HG02798 (cell line): ENCODE data around the gene LRG1.
"Not testable (repeated sequence)": the region's sequence is repeated elsewhere in the genome, so short reads cannot be mapped to it uniquely, and the experiment has no call there.

Experiments
- ATAC-seq: cut with Tn5 transposase; IDR thresholded peaks from one replicate; pipeline ENCODE4 v1.9.1; 2021; ENCODE audit warnings: mild to moderate bottlenecking; ENCODE audit not compliant: unreplicated experiment, poor library complexity

The LRG1 gene

DNA sequence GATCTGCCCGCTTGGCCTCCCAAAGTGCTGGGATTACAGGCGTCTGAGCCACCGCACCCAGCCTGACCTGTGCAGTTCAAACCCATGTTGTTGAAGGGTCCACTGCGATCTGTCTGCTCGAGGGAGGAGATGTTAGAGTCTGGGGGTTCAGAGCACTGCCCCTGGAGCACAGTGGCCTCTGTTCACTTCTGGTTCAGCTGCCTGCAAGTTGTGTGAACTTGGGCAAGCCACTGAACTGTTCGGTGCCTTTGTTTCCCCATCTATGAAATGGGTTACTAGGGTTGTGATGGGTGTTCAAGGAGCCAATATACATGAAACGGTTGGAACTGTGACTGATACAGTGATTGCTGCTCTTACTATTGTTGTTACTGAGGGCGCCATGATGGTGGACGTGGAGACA is 6.5 kb downstream of the LRG1 start:
- ATAC-seq = no peak

DNA sequence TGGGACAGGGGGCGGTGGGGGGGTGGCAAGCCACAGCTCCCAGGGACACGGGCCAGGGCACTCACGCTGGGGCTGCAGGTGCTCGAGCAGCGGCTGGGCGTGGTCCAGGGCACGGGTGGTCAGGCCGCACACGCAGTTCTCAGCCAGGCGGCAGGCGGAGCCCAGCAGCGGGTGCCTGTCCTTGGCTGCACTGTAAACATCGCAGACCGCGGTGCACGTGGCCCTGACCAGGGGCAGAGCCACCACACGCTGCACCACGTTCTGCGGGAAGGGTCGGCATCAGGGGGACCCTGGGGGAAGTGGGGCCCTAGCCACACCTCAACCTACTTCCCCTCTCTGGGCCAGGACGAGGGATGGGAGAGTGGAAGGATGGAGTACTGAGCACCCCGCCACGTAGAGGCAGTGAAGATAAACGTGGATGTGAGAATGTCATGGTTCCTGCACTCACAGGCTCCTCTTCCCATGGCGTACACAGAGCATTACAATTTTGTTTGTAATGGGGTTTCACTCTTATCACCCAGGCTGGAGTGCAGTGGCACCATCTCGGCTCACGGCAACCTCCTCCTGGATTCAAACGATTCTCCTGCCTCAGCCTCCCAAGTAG is 8.2 kb downstream of the LRG1 start:
- no peak for ATAC-seq

DNA sequence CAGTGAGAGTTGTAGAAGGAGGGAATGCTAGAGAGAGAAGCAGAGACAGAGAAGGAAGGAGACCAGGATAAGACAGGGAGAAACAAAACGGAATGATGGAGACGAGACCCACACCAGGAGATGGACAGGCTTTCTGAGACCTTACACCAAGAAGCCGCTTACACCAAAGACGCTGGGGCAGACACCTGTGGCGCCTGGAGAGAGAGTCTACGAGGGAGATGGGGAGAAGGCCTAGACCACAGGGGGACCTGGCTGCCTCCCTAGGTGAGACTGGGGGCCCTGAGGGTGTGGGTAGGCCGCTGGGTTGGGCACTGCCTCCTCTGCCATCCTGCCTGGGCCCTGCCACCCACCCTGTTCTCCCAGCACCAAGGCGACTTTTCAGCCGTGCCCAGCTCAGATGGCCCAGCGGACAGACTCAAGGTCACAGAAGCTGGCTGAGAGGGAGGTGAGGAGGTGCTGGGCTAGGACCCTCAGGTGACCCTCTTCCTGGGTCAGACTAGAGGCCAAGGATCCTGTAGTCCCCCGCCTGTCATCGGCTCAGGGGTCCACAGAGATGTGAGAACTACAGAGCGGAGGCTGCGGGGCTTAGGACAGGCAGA is 9.8 kb downstream of the LRG1 start:
- no peak for ATAC-seq

DNA sequence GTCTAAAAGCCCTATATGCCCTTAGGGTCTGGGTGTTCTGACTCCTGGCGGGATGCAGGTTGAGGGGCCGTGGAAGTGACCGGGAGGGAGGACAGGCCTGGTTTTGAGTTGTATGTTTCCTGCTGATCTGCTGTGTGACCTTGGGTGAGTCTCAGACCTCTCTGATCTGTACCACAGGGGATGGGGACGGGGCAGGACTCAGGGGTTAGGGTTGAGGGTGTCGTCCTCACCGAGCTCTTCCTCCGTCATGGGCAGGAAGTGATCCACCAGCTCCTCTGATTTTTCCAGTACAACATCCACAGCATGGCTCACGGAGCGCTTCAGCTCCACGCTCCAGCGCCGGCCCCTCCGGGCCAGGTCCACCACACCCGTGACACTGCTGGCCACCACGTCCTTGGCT is 11.0 kb downstream of the LRG1 start:
- no peak for ATAC-seq

DNA sequence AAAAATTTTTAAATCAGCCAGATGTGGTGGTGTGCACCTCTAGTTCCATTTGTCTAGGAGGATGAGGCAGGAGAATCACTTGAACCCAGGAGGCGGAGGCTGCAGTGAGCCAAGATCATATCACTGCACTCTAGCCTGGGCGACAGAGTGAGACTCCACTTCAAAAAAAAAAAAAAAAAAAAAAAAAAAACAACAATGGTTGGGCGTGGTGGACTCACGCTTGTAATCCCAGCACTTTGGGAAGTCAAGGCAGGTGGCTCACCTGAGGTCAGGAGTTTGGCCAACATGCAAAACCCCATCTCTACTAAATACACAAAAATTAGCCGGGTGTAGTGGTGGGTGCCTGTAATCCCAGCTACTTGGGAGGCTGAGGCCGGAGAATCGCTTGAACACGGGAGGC is 12.5 kb downstream of the LRG1 start:
- not testable (repeated sequence) for ATAC-seq

DNA sequence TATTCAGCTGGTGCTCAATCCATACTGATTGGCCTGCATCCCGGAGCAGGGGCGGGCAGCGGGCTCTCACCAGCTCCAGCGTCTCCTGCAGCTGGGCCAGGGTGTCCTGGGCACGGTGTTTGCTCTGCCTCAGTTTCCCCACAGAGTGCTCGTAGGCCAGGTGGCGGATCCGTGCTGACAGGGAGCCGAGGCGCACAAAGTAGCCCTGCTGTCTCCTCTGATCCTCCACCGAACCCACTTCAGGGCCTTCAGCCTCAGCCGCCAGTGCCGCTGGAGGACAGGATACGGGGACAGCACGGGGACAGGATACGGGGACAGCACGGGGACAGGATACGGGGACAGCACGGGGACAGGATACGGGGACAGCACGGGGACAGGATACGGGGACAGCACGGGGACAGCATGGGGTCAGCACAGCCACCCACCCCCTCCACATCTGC is 14.3 kb downstream of the LRG1 start:
- ATAC-seq = no peak

DNA sequence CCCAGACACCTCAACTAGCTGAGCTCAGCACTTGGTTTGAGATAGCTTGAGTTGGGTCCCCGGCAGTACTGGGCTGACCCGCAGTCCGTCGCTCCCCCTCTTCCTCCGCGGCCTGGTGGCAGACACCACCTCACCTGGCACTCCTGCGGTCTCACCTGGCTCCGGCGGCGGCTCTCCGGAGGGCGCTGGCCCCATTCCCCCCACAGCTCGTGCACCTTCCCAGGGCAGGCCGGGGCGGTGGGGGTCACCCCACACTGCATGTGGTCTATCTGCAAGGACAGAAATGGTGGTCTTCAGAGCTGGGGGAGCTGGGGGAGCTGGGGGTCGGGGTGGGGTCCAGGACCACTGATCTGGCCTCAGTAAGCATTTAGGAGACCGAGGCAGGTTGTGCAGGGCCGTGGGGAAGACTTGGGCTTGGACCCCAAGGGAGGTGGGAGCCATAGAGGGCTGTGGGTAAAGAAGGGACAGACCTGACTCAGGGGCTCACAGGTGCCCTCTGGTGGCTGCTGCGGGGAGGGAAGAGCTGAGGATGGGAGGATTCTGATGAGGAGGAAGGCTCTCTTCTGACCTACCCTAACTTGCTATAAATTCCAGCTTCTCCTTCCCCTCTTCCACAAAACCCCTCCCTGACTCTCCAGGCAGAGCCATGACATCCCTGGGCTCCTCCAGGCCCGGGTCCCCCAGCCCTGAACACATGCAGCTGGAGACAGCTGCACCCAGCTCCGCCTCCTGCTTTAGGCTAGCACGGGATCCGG is 14.9 kb downstream of the LRG1 start:
- ATAC-seq = no peak

DNA sequence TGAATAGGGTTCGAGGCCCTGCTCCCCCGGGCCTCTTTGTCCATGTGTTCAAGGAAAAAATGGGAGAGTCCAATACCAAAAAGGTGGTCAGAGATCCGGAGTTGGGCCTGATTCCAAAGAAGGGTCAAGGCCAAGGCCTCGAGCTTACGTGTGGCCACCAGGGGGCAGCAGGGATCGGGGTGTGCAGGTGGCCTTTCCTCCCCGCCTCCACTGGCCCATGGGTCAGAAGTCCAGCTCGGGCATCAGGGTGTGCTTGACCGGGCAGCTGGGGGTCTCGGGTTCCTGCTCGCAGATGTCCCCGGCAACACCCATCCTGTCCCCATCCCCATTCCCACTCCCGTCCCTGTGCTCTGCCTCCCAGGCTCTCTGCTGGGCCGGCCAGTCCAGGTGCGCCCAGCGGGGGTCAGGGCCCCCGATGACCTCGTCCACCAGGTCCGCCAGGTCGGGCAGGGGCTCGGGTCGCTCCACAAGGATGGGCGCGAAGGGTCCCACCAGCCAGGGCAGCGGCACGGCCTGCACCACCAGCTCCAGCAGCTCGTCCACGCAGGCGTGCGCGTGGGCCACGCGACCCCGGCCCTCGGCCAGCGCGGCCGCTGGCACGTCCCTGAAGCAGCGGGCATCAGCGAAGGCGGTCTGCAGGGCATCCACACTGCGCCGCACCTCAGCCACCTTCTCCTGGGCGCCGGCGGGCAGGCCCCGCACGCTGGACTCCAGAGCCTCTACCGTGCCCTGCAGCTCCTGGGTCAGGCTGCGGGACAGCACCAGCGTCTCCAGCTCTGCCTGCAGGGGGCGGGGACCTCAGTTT is 16.3 kb downstream of the LRG1 start:
- no peak for ATAC-seq

DNA sequence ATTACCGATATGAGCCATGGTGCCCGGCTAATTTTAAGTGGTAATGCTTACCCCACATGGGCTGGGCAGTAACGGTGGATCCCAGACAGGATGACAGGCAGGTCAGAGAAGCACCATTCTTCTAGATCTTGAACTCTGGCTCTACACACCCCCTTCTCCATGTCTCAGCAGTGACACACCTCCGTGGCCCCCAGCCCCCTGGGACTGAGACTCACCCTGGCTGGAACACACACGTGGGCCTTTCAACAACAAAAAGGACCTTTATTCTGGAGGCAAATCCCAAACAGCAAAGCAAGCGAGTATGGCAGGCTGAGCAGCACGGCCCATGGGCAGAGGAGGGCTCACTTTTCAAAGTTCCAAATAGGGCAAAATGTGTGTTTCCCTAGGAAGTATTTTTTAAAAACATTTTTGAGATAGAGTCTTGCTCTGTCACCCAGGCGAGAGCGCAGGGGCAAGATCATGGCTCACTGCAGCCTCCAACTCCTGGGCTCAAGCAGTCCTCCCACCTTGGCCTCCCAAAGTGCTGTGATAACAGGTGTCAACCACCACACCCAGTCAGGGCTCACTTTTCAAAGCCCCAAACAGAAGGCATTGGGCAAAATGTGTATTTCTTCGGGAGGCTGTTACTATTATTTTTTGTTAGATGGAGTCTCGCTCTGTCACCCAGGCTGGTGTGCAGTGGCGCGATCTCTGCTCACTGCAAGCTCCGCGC is 17.4 kb downstream of the LRG1 start:
- ATAC-seq = no peak

DNA sequence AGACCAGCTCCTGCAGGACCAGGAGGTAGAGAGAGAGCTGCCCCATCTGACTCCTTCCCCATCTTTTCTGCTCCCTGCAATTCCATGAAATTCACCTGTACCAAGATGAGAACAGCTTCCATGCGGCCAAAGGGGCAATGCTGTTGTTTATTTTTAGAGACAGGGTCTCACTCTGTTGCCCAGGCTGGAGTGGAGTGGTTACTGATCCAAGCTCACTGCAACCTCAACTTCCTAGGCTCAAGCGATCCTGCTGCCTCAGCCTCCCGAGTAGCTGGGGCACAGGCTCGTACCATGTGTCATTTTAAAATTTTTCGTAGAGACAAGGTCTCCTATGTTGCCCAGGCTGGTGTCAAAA is 18.0 kb downstream of the LRG1 start:
- no peak for ATAC-seq

DNA sequence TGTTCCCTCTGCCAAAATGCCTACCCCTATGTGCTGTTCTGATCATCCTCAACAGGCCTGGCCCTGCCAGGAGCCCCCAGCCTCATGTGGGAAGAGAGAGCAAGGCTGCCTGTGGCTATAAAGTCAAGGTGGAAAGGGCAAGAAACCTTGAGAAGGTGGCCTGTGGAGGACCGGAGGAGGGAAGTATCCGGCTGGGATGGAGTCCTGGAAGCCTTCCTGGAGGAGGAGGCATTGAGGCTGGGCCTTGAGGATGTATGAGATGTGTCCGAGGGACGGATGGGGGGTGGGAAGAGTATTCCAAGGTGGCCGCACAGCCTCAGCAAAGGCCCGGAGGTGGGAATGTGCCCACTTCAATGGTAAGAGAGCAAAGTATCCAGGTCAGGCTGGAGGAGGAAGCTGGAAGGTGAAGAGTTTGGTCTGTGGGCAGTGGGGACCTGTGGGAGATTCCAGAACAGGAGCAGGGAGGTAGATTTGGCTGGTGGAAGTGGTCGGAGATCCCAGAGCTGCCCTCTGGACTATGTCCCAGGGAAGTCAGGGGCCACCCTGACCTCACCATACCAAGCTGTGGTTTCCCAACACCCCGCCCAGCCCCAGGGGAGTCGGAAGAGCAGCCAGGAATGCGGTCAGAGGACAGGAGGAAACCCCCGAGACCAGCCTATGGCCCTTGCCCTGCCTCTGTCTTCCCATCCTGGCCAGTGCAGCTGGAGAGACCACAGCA is 18.5 kb downstream of the LRG1 start:
- ATAC-seq = no peak

DNA sequence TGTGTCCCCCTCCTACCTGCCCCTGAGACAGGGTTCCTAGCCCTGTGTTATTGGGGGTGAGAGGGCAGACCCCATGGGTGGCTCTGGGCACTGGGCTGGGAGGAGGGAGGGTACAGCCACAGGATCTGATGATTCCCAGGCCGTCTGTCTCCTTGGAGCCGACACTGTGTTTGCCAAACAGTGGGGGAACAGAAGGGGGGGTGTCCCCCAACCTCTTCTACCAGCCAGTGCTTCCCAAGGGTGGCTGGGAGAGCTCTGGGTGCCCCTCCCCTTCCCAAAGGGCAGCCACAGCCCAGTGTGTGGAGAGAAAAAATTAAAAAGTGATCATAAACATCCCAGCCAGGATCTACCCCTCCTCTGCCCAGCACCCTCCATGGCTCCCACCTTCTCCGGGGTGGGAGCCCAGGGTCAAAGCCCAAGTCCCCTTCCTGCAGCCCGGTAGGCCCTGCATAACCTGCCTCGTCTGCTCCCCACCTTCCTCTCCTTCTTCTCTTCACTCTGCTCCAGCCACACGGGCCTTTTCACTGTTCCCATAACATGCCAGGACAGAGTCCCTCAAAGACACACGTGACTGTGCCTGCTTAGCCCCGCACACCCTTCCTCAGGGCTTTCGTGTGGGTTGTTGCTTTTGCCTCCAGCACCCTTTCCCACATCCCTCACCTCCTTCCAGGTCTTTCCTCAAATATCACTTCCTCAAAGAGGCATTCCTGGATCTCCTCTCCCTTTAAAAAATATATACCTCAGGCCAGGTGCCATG is 20.1 kb downstream of the LRG1 start:
- no peak for ATAC-seq

DNA sequence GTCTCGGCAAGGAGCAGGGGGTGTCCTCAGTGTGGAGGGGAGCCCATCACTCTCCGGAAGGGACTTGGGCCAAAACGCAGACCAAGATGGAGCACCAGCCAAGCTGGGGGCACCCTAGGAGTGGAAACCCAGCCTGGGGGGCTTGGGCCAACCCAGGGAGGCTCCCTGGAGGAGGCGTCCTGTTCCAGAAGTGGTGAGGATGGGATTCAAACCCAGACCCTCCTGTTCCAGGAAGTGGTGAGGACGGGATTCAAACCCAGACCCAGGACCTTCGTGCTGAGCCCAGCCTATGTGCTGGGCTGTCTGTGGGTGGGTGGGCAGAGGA is 20.7 kb downstream of the LRG1 start:
- no peak for ATAC-seq

DNA sequence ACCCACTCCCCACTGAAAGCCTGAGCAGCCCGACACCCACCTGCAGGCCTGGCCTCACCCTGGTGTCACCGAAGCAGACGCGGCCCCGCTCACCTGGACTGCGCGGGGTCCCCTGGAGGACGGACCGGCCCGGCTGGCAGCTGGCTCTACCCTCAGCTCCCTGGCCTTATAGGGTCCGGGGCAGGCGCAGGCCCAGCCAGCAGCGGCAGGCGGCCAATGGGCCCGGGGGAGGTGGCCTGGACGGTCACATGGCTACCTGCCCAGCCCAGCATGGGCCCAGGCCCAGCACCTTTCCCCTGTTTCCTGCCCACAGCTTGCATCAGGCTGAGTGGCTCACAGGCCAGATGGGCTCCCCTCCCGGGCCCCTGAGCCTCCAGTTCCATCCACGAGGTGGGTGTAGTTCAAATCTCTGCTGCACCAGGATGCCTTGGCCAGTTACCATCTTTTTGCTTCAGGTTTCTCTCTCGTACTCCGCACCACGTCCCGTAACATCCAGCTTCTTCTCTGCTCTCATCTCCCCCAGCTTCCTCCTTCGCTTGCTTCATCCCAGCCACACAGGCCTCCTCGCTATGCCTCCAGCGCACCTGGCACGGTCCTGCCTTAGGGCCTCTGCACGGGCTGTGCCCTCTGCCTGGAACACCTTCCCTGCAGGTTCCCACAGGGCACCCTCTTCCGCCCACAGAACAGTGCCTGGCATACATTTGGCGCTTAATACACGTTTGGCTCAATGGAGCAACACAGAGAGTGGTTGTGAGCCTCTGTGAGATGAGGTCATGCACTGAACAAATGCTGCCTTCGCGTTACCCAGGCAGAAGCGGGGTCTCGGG is 21.3 kb downstream of the LRG1 start, which contains the start of gene PLIN4:
Gene PLIN4 (minus strand): TSS at position 142 of the 827 bp plus-strand sequence. CDS start 214 bp downstream, outside the sequence.
- no peak for ATAC-seq

DNA sequence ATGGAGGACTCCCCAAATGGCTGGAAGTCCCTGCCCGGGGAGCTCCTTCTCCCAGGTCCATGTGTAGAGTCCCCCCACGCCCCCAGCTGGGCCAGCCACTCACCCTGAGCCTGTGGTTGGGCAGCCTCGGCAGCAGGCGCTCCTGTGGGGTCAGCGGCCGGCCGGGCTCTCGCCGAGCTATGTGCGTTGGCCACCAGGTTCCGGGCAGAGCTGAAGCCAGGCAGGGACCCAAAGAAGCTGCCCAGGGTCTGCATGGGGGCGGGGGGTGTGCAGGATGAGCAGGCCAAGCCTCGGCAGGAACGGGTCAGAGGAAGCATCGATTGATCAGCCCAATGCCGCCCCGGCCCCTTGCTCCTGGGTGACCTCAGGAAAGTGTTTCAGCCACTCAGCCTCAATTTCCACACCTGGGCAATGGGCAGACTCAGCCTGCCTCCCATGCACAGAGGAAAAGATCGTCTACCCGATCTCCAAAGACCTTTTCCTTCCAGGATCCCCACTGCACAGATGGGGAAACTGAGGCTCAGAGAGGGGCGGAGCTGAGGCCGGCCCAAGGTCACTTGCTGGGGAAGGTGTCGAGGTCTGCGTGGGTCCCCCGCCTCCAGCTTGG is 22.3 kb downstream of the LRG1 start:
- no peak for ATAC-seq

DNA sequence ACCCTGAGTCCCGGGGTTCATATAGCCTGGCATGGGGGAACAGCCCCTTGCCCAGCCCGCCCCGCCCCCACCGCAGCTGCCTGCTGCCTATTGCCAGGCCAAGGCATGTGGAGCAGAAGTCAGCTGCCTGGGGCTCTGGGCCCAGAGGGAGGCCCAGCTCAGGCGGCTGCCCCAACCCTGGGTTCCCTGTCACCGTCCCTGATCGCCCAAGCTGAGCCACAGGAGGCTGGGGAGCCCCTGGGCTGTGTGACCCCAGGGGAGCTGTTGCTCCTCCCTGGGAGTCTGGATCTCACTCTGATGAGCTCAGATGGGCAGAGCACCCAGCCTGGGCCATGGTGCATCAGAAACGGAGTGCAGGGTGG is 22.9 kb downstream of the LRG1 start:
- no peak for ATAC-seq

DNA sequence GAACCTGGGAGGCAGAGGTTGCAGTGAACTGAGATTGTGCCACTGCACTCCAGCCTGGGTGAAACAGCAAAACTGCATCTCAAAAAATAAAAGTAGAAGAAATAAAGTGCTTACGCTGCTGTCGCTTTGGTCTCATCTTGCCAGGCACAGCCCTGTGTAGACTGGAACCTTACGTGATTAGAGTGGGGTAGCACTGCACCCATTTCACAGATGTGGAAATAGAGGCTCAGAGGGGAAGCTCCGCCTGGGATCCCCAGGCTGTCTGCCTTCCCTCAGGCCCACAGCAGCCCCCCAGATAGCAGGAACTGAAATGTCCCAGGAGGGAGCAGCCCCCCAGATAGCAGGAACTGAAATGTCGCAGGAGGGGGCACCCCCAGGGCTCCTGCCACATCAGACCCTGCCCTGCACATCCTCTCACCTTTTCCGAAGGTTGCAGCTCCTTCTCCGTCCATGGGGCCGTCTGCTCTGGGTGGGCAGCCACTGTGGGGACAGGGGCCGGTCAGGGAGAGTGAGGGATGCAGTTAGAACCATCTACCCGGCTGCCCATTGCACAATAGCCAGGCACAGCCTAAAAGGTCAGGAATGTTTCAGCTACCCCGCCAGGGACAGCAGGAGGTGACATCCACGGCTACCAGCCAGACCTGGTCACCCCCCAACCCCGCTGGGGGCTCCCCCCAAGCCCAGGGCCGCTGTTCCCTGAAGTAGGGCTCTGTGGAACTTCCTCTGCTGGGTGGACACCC is 23.5 kb downstream of the LRG1 start:
- ATAC-seq = no peak
